ENCODE results near the gene BDKRB2.

- TF ChIP-seq CTCF (IDR thresholded peaks at IDR 0.05; ENCODE audit: low read depth, low read length), result no peak
- no peak for TF ChIP-seq EZH2phosphoT487 (IDR thresholded peaks at IDR 0.05; ENCODE audit: low read depth)
Observed at GRCh38 chr14:96243785-96244184, 39.1 kb downstream of the BDKRB2 start.

Data from OCI-LY3 (cell line).